IPS-11a (cell line): Measurements from ENCODE around the gene HOXD13.
A peak's percentile ranks its signal among the peaks of the same experiment; 100 is the strongest.

Source experiments
- H3K4me3 ChIP-seq: one replicate; pipeline ENCODE4 v1.5.1; 2013; ENCODE audit warnings: low read depth, low read length, control low read depth

Gene HOXD13

DNA sequence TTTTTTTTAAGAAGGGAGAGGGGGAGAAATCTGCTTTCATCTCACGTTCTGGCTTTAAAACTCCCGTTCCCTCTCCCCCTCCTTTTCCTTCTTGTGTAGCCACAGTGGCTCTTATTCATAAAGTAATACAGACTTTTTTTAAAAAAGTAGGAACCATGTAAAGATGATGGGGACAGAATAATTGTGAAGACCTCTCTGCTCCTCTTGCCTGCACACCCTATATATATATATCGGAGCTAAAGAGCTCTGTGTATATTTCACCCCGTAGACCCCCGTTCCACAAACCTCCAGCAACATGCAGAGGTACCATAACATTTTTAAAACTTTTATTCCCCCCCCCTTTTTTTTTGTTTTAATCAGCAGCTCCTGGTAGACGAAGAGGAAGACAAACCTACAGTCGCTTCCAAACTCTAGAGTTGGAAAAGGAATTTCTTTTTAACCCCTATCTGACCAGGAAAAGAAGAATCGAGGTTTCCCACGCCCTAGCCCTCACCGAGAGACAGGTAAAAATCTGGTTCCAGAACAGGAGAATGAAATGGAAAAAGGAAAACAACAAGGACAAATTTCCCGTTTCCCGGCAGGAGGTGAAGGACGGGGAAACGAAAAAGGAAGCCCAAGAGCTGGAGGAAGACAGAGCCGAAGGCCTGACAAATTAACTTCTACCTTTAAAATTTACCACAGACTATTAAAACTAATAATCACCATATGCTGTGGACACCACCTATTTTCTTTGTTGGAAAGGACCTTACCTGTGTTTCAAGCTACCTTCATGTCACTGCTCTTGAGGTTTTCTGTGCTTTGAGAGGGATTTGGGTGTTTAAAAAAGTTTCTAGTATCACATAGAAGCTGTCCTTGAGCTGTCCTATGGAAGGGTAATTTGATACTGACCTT, 38.7 kb downstream of the HOXD13 start:
- H3K4me3 ChIP-seq = no peak overlapping the region

GRCh38 chr2:176131848-176132158, 39.3 kb downstream of the HOXD13 start:
- H3K4me3 ChIP-seq = no peak overlapping the region

DNA sequence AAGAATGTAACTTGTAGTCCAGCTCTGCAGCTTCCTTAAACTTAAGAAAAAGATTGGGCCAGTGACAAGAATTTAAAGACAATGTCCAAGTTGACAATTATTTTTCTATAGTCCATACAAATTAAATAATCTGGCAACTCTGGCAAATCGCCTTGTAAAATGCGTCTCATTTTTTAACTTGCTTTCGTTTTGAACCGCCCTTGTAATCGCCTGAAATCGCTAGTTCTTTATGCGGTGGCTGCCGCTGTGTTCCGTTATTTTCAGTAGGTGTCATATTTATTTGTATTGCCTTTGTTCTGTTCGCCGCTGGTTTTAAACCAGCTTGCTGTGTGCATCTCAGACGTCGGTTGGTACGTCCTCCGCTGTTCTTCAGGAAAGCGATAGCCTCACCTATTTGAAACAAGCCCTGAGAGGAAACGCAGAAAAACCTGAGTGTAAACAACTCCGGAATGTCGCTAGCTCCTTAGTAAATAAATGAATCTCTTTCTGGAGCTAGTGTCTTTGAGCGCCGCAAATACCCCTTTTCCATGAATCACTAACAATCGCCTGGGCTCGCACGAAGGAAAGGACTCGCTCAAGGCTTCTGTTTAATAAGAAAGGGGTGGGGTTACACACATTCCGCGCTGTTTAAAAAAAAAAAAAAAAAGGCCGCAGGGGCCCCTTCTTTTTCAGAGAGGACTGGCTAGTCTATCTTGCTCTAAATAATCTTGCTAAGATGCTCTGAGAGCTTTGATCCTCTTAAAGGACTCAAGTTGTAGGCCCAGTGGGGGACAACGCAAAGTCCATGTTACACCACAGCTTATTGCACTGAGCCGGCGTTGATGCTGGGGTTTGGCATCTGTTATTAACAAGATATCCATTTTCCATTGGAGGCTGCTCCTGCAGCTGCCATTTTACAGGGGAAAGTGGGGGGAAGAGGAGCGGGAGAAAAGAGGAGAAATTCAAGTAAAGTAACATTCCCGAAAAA, 40.0 kb downstream of the HOXD13 start:
- no peak overlapping the region for H3K4me3 ChIP-seq

DNA sequence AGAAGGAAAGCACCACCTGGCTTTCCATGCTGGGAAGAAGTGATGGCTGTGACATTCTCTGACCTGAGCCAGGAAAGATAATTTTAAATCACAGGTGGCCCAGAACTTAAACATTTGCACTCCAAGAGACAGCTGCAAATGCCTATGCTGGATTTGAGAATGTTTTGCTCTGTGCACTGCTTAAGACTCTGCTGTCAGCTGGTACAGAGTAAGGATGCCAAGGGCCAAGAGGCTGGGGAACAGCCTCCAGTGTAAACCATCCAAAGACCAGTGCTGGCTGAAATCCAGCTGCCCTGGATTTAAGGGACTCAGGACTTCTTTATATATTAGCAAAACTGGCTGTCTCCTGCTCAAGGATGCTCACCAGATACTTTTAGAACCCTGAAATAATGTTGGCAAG, 40.9 kb downstream of the HOXD13 start:
- H3K4me3 ChIP-seq = no peak overlapping the region

- no peak overlapping the region for H3K4me3 ChIP-seq
Measured at GRCh38 chr2:176134035-176134434, 41.5 kb downstream of the HOXD13 start.

- H3K4me3 ChIP-seq = no peak overlapping the region
Measured at GRCh38 chr2:176135035-176135440, 42.5 kb downstream of the HOXD13 start.

- H3K4me3 ChIP-seq = peak overlapping the region; percentile 15
Measured at GRCh38 chr2:176136374-176137251, 44.1 kb downstream of the HOXD13 start.

DNA sequence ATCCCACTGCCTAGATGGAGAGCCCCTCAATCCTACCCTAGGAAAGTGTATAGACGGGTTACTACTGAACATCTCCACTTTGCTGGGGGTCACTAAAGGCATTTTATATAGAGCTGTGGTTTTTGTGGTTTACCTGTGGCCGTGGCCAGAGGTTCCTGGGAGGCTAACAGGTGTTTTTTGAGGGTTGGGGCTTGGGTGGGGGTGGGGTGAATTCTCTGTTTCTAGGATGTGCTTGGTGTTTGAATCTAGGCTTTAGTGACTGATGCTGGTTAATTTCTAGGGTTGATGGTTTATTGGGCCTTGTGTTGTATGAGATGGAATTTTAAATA, 44.7 kb downstream of the HOXD13 start:
- H3K4me3 ChIP-seq = no peak overlapping the region

DNA sequence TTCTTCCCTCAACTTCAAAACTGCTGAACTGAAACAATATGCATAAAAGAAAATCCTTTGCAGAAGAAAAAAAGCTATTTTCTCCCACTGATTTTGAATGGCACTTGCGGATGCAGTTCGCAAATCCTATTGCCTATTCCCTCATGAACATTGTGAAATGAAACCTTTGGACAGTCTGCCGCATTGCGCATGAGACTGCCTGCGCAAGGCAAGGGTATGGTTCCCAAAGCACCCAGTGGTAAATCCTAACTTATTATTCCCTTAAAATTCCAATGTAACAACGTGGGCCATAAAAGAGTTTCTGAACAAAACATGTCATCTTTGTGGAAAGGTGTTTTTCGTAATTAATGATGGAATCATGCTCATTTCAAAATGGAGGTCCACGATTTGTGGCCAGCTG, 45.4 kb downstream of the HOXD13 start:
- no peak overlapping the region for H3K4me3 ChIP-seq

DNA sequence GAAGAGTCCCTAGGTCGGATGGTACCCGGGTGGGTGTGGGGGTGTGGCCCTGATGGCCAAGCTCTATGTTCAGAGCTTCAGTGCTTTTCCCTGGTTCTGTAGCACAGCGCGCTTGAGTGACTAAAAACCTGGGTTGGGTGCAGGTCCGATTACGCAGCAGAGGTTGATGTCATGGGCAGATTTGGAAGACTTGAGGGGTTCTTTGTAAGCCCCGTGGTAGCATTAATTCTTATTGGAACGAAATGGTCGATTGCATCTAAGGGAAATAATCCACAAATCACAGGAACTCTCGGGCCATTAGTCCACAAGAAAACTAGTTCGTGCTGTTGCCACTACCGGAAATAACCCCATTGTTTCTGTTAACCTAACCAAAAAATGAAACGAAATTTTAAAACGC, 46.0 kb downstream of the HOXD13 start:
- H3K4me3 ChIP-seq = no peak overlapping the region

DNA sequence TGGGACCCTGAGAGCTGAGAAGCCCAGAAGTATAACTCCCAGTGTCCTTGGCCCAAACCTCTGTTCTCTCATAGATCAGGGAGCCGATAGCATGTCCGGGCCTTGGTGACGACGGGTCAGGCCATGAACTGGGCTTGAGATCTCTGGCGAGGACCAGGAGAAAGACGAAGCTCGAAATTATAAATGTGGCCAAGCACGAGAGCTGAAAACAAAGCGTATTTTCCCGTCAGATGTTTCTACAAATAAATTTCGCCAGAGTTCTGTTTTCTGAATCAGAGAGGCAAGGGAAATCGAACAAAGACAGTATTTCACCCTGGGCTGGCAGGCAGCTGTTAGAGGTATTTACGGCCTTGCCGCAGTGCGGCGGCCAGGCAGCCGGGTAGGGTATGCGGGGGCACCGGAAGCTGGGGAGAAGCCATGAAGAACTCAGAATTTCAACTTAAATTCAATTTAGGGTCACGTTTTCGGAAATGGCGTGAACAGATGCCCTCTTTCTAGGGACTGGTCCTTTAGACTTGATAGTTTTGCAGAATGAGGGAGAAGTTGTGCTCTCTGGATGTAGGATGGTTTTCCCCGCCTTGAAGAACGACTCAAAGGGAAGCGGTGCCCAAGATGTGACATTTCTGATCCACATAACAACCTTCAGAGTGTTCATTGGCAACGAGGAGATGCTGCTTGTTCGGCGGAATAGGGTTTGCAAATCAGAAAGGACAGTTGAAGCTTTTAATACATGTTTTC, 46.6 kb downstream of the HOXD13 start:
- H3K4me3 ChIP-seq = no peak overlapping the region

DNA sequence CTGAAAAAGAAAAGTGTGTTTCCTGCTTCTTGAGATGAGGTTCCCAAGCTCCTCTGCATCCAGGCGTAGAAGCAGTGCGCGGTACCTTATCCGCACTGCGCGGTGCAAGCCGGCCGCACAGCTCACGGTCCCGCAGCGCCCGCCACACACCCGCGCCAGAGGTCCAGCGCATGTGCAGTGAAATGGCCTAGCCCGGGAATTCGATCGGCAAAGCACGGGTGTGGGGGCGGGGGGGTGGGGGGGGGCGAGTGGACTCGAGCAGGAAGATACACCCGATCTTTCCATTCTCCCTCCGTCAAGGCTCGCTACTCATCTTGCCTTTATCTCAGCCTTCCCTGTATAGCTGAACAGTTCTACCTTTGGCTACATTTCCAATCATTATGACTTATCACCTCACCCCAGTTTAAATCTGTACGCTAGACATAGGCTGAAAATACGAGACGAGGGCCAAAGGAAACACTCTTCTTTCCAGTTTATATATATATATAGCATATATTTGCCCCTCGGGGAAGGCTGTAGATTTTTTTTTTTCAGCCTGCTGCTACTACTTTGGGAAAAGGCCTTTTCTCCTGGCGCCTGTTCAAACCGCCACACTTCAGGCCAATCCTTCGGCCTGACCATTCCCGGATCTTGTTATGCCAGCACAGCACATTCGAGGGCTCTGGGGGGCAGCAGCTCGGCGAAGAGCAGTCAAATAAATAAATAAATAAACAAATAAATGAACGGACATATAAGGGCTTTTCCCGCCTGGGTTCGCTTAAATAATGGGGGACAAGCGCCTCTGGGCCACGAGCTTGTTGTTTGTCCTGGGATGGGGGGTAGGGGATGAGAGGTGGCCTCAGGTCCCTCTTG, 47.4 kb downstream of the HOXD13 start:
- H3K4me3 ChIP-seq = no peak overlapping the region

- peak overlapping the region; percentile 38 for H3K4me3 ChIP-seq
Measured at GRCh38 chr2:176140513-176141317, 48.2 kb downstream of the HOXD13 start.

GRCh38 chr2:176142281-176142680, 49.8 kb downstream of the HOXD13 start:
- no peak overlapping the region for H3K4me3 ChIP-seq
